ENCODE data around the gene UGT1A5. TPM values are rescaled to one million over a fixed set of nuclear protein-coding genes. Genes with fewer than 3 reads are reported as not detected.

Gene UGT1A5
- total and polyA plus RNA-seq, 5 donors from 2014 or later: not detected

DNA sequence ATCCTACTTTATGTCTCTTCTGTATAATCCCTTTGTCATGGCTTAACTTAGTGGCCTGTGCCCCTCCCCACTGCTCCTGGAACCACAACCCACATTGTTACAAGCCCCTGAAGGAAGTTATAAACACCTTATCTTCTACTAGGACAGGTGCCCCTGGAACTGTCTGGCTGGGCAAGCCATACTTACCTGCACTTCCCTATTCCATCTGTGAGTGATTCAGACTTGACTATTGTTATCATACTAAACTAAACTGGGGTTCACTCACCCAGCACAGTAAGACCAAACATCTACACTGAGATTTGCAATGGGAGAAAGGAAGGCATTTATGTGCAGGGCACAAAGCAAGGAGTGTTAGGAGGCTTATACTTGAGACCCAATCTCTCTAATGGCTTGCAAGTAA is 23.7 kb upstream of the UGT1A5 start:
- no peak overlapping the region for H3K4me3 Mint-ChIP-seq
- Histone ChIP-seq H3K4me1 (ENCODE audit: control insufficient read depth, insufficient read depth, low read length, poor library complexity, severe bottlenecking) (no peaks in the 10 kb centered on the region), H3K36me3 (ENCODE audit: control insufficient read depth, insufficient read depth, low read length) (no peaks in the 10 kb centered on the region), H3K9me3 (ENCODE audit: control insufficient read depth in 2 of 2, low read length in 2 of 2) (no peaks in the 10 kb centered on the region), H3K27ac (ENCODE audit: insufficient read depth, low read length, poor library complexity, severe bottlenecking) (no peak overlapping the region), H3K4me3 (ENCODE audit: low read depth, low read length) (no peak overlapping the region), H3K27me3 (ENCODE audit: control insufficient read depth, insufficient read depth, low read length) (peaks cover 6% of the 10 kb centered on the region)
- ATAC-seq (ENCODE audit: low read depth in 2 of 2) (no peak), DNase-seq (no peak)
- no peaks in the 10 kb centered on the region for H3K36me3 Mint-ChIP-seq
- H3K27ac Mint-ChIP-seq: no peak overlapping the region
- H3K27me3 Mint-ChIP-seq: peaks cover 23% of the 10 kb centered on the region
- peaks cover 0 to 2% (median 0%) of the 10 kb centered on the region in 7 donors for H3K9me3 Mint-ChIP-seq
- no peaks in the 10 kb centered on the region for H3K4me1 Mint-ChIP-seq

DNA sequence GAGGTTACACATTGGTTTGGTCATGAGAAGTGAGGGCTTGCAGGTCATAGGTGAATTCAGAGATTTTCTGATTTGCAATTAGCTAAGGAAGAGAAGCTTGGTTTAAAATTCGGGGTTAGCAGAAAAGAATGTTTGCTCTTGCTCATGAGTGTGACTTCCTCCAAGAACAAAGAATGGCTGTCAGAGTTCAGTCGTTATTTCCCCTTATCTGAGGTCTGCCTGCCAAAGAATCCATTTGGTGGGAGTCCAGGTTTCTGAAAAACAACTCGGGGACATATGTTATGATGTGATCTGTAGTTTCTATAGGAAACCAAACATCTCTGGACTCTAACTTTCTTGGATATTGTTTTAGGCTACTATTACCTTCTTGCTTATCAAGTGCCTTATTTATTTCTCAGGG is 23.2 kb upstream of the UGT1A5 start:
- ATAC-seq (ENCODE audit: low read depth in 2 of 2): no peak
- no peak overlapping the region for H3K27ac ChIP-seq (ENCODE audit: insufficient read depth, low read length, poor library complexity, severe bottlenecking)
- Mint-ChIP-seq H3K36me3 (no peaks in the 10 kb centered on the region), H3K4me1 (no peaks in the 10 kb centered on the region), H3K27me3 (peaks cover 21% of the 10 kb centered on the region), H3K9me3 (peaks cover 0 to 2% (median 0%) of the 10 kb centered on the region in 7 donors), H3K27ac (no peak overlapping the region), H3K4me3 (no peak overlapping the region)
- DNase-seq: no peak
- no peak overlapping the region for H3K4me3 ChIP-seq (ENCODE audit: low read depth, low read length)
- no peaks in the 10 kb centered on the region for H3K9me3 ChIP-seq (ENCODE audit: control insufficient read depth in 2 of 2, low read length in 2 of 2)
- no peaks in the 10 kb centered on the region for H3K4me1 ChIP-seq (ENCODE audit: control insufficient read depth, insufficient read depth, low read length, poor library complexity, severe bottlenecking)
- peaks cover 6% of the 10 kb centered on the region for H3K27me3 ChIP-seq (ENCODE audit: control insufficient read depth, insufficient read depth, low read length)
- no peaks in the 10 kb centered on the region for H3K36me3 ChIP-seq (ENCODE audit: control insufficient read depth, insufficient read depth, low read length)

DNA sequence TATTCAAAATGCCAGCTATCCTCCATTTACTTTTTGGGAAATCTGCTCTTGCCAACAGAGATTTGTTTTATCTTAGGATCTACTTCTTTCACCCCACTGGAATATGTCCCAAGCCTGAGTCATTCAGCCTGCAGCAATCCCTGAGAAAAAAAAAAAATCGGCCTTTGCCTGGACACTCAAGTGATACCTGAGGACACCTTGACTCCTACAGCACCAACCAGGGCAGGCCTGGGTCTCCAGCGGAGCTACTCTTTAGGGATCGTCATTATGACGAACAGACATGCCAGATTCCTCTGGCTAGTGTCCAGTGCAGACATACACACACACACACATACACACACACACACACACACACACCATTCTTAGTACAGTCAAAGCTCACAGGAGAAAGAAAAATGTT is 22.3 kb upstream of the UGT1A5 start:
- Histone ChIP-seq H3K4me3 (ENCODE audit: low read depth, low read length) (no peak overlapping the region), H3K27me3 (ENCODE audit: control insufficient read depth, insufficient read depth, low read length) (peaks cover 6% of the 10 kb centered on the region), H3K36me3 (ENCODE audit: control insufficient read depth, insufficient read depth, low read length) (no peaks in the 10 kb centered on the region), H3K9me3 (ENCODE audit: control insufficient read depth in 2 of 2, low read length in 2 of 2) (no peaks in the 10 kb centered on the region), H3K27ac (ENCODE audit: insufficient read depth, low read length, poor library complexity, severe bottlenecking) (no peak overlapping the region), H3K4me1 (ENCODE audit: control insufficient read depth, insufficient read depth, low read length, poor library complexity, severe bottlenecking) (no peaks in the 10 kb centered on the region)
- Mint-ChIP-seq H3K27ac (no peak overlapping the region), H3K4me1 (no peaks in the 10 kb centered on the region), H3K9me3 (peaks cover 0 to 2% (median 0%) of the 10 kb centered on the region in 7 donors), H3K4me3 (no peak overlapping the region), H3K36me3 (no peaks in the 10 kb centered on the region), H3K27me3 (peaks cover 22% of the 10 kb centered on the region)
- ATAC-seq (ENCODE audit: low read depth in 2 of 2) (no peak), DNase-seq (no peak)

DNA sequence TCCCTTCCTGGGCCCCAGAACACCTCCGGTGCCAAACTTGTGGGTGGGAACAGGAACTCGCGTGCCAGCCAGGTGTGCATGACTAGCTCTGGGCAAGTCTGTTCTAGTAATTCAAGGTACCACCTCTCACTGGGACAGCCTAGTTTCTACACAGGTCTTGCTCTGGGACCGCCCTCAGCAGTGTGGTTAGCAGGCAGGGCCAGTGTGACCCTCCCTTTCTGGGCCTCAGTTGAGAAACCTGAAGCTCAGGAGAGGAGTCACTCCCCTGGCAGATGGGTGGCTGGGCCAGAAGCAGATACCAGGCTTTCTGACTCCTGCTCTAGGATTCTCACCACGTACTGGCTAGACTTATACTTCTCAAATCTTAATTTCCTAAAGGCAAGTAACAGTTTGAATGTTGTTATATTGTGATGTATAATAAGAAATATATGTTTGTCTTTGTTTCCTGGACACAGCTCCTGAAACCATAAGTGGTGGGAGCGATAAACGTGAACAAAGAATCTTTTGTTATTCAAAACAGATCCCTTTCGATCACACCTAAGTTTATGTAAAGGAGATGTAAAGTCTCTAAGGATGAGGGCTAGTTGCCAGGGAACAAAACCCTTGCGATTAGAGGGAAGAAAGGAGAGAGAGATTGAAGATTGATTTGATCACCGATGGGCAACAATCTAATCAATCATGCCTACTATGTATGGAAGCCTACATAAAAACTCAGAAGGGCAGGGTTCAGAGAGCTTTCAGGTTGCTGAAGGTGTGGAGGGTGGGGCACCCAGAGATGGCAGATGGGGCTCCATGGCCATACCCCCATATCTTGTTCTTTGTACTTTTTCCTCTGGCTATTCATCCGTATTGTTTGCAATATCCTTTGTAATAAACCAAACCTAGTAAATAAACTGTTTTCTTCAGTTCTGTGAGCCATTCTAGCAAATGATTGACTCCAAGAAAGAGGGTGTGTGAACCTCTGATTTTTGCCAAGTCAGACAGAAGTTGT is 21.0 kb upstream of the UGT1A5 start:
- H3K4me3 ChIP-seq (ENCODE audit: low read depth, low read length): no peak overlapping the region
- no peak overlapping the region for H3K27ac ChIP-seq (ENCODE audit: insufficient read depth, low read length, poor library complexity, severe bottlenecking)
- no peaks in the 10 kb centered on the region for H3K4me1 ChIP-seq (ENCODE audit: control insufficient read depth, insufficient read depth, low read length, poor library complexity, severe bottlenecking)
- peaks cover 4% of the 10 kb centered on the region for H3K27me3 ChIP-seq (ENCODE audit: control insufficient read depth, insufficient read depth, low read length)
- H3K9me3 ChIP-seq (ENCODE audit: control insufficient read depth in 2 of 2, low read length in 2 of 2): no peaks in the 10 kb centered on the region
- Mint-ChIP-seq H3K4me3 (no peak overlapping the region), H3K27me3 (peaks cover 29% of the 10 kb centered on the region), H3K36me3 (no peaks in the 10 kb centered on the region), H3K9me3 (peaks cover 0 to 2% (median 0%) of the 10 kb centered on the region in 7 donors), H3K4me1 (no peaks in the 10 kb centered on the region), H3K27ac (no peak overlapping the region)
- ATAC-seq (ENCODE audit: low read depth in 2 of 2) (no peak), DNase-seq (no peak)
- no peaks in the 10 kb centered on the region for H3K36me3 ChIP-seq (ENCODE audit: control insufficient read depth, insufficient read depth, low read length)

DNA sequence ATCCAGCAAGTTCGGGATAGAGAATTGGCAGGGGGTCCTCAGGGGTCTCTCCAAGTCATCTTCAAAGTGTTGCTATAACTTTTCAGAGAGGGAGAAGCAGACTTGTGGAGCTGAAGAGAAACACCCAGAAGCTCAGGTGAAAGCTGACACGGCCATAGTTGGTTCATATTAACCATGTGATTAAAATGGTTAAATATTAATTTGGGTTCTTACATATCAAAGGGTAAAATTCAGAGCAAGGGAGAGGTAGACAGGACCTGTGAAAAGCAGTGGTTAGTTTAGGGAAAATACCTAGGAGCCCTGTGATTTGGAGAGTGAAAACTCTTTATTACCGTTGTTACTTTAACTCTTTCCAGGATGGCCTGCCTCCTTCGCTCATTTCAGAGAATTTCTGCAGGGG is 20.1 kb upstream of the UGT1A5 start, which contains the start of gene UGT1A6:
Gene UGT1A6, plus strand, starts transcription at position 243 of the 400 bp plus-strand sequence. Its CDS starts 115 bp downstream, at position 358.
- Mint-ChIP-seq H3K4me1 (no peaks in the 10 kb centered on the region), H3K4me3 (peak within 1 kb of the TSS in 1 of 4 donors; percentile 24), H3K27me3 (peaks cover 26% of the 10 kb centered on the region), H3K36me3 (no peaks in the 10 kb centered on the region), H3K27ac (no peak within 1 kb of the TSS), H3K9me3 (peaks cover 0 to 2% (median 0%) of the 10 kb centered on the region in 7 donors)
- no peaks in the 10 kb centered on the region for H3K36me3 ChIP-seq (ENCODE audit: control insufficient read depth, insufficient read depth, low read length)
- no peak for ATAC-seq (ENCODE audit: low read depth in 2 of 2)
- no peak within 1 kb of the TSS for H3K4me3 ChIP-seq (ENCODE audit: low read depth, low read length)
- H3K27ac ChIP-seq (ENCODE audit: insufficient read depth, low read length, poor library complexity, severe bottlenecking): no peak within 1 kb of the TSS
- no peaks in the 10 kb centered on the region for H3K9me3 ChIP-seq (ENCODE audit: control insufficient read depth in 2 of 2, low read length in 2 of 2)
- DNase-seq: no peak
- peaks cover 4% of the 10 kb centered on the region for H3K27me3 ChIP-seq (ENCODE audit: control insufficient read depth, insufficient read depth, low read length)
- H3K4me1 ChIP-seq (ENCODE audit: control insufficient read depth, insufficient read depth, low read length, poor library complexity, severe bottlenecking): no peaks in the 10 kb centered on the region

DNA sequence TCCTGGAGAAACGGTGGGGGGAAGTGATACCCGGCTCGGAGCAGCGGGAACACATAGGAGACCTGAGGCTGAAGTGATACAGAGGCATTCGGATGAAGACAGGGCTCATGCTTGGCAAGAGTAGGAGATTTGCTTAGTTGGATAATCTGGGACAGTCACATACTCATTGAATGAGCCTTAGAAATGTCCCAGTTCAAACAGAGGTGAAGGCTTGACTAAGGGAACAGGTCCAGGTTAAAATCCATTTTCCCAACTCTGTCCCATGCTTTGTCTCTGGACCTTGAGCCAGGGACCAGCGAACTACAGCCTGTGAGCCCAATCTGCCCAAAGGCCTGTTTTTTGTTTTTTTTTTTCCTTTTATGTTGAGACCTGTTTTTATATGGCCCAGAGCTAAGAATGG is 18.7 kb upstream of the UGT1A5 start:
- H3K4me1 Mint-ChIP-seq: no peaks in the 10 kb centered on the region
- Histone ChIP-seq H3K9me3 (ENCODE audit: control insufficient read depth in 2 of 2, low read length in 2 of 2) (no peaks in the 10 kb centered on the region), H3K27me3 (ENCODE audit: control insufficient read depth, insufficient read depth, low read length) (peaks cover 3% of the 10 kb centered on the region), H3K4me1 (ENCODE audit: control insufficient read depth, insufficient read depth, low read length, poor library complexity, severe bottlenecking) (no peaks in the 10 kb centered on the region), H3K4me3 (ENCODE audit: low read depth, low read length) (no peak overlapping the region), H3K27ac (ENCODE audit: insufficient read depth, low read length, poor library complexity, severe bottlenecking) (no peak overlapping the region), H3K36me3 (ENCODE audit: control insufficient read depth, insufficient read depth, low read length) (no peaks in the 10 kb centered on the region)
- no peak for DNase-seq
- peaks cover 26% of the 10 kb centered on the region for H3K27me3 Mint-ChIP-seq
- peaks cover 0 to 5% (median 0%) of the 10 kb centered on the region in 7 donors for H3K9me3 Mint-ChIP-seq
- no peak for ATAC-seq (ENCODE audit: low read depth in 2 of 2)
- H3K4me3 Mint-ChIP-seq: no peak overlapping the region
- H3K27ac Mint-ChIP-seq: no peak overlapping the region
- H3K36me3 Mint-ChIP-seq: no peaks in the 10 kb centered on the region

DNA sequence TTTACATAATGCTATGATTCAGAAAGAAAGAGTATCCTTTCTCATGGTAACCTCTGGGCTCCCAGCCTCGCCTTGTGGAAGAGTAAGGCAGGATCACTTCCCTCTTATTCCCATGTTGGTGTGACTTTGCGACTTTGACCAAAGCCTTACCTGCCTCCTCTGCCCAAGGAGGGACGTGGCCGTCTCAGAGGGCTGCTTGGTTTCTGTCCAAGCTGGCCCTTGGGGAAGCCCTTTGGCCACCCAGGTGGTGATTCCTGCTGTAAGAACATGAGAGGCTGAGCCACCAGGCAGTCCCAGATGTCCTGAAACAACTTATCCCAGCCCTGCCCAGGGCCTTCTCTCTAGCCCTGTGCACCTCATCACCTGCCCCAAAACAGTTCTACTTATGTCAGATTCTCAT is 14.0 kb upstream of the UGT1A5 start:
- no peak overlapping the region for H3K4me3 Mint-ChIP-seq
- Histone ChIP-seq H3K27me3 (ENCODE audit: control insufficient read depth, insufficient read depth, low read length) (peaks cover 2% of the 10 kb centered on the region), H3K27ac (ENCODE audit: insufficient read depth, low read length, poor library complexity, severe bottlenecking) (no peak overlapping the region), H3K9me3 (ENCODE audit: control insufficient read depth in 2 of 2, low read length in 2 of 2) (no peaks in the 10 kb centered on the region), H3K4me1 (ENCODE audit: control insufficient read depth, insufficient read depth, low read length, poor library complexity, severe bottlenecking) (no peaks in the 10 kb centered on the region), H3K36me3 (ENCODE audit: control insufficient read depth, insufficient read depth, low read length) (no peaks in the 10 kb centered on the region), H3K4me3 (ENCODE audit: low read depth, low read length) (no peak overlapping the region)
- H3K4me1 Mint-ChIP-seq: no peaks in the 10 kb centered on the region
- H3K27me3 Mint-ChIP-seq: peaks cover 24% of the 10 kb centered on the region
- DNase-seq (no peak), ATAC-seq (ENCODE audit: low read depth in 2 of 2) (no peak)
- H3K27ac Mint-ChIP-seq: no peak overlapping the region
- H3K36me3 Mint-ChIP-seq: no peaks in the 10 kb centered on the region
- H3K9me3 Mint-ChIP-seq: peaks cover 0 to 6% (median 0%) of the 10 kb centered on the region in 7 donors

Data from CD4-positive, CD25-positive, alpha-beta regulatory T cell (primary cell).